ENCODE measurements around the gene XCL2.
A peak's percentile ranks its signal among the peaks of the same experiment; 100 is the strongest.

The XCL2 gene

GRCh38 chr1:168499688-168500049 lies 44.1 kb downstream of the XCL2 start:
- TF ChIP-seq REST (IDR thresholded peaks at IDR 0.05; ENCODE audit: low read depth) (no peak), CREB1 (IDR thresholded peaks at IDR 0.05; ENCODE audit: low read depth) (no peak), TCF12 (IDR thresholded peaks at IDR 0.05; ENCODE audit: low read depth) (no peak), FOXM1 (IDR thresholded peaks at IDR 0.05; ENCODE audit: borderline replicate concordance, low read depth) (no peak), CEBPB (IDR thresholded peaks at IDR 0.05) (no peak), EP300 (IDR thresholded peaks at IDR 0.05; ENCODE audit: borderline replicate concordance) (no peak), EGR1 (IDR thresholded peaks at IDR 0.05) (no peak), MAX (IDR thresholded peaks at IDR 0.05) (no peak), ZBTB7A (IDR thresholded peaks at IDR 0.05; ENCODE audit: low read depth) (no peak), YY1 (IDR thresholded peaks at IDR 0.05; ENCODE audit: low read depth) (no peak), NFIC (IDR thresholded peaks at IDR 0.05) (no peak), RAD21 (IDR thresholded peaks at IDR 0.05; ENCODE audit: low read depth) (no peak), TEAD4 (IDR thresholded peaks at IDR 0.05) (no peak), TAF1 (IDR thresholded peaks at IDR 0.05; ENCODE audit: low read depth) (no peak)
- TF ChIP-seq, protein P1, sequence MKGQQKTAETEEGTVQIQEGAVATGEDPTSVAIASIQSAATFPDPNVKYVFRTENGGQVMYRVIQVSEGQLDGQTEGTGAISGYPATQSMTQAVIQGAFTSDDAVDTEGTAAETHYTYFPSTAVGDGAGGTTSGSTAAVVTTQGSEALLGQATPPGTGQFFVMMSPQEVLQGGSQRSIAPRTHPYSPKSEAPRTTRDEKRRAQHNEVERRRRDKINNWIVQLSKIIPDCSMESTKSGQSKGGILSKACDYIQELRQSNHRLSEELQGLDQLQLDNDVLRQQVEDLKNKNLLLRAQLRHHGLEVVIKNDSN (IDR thresholded peaks at IDR 0.05) = no peak

DNA sequence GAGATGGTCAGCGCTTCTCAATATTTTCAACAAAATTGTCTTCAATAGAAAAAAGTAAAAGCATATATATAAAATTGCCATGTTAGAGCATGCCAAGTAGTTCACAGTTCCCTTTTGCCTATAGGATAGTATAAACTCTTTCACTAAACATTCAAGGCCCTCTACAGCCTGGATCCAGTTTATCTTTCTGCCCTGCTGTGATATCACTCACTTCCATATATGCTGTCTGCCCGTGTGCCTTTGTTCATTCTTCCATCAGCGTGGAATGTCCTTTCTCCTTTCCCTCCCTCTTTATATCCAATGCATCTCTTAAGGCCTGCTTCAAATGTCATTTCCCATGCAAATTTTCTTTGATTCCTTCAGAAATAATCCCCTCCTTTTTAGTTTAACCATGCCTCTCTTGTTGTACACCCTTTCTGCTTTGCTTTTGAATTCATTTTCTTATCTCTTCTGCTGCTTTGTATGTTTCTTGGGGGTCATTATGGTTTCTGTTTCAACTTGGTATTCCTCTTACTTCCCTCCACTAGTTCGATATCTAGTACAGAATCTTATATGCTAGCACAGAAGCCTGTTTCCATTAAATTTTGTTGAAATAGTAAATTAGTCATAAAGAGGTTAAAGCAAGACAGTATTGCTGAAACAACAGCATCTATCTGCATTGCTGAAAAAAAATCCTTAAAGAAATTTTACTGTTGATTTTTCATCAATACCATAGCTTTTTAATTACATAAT lies 44.7 kb downstream of the XCL2 start:
- TF ChIP-seq EP300 (IDR thresholded peaks at IDR 0.05; ENCODE audit: borderline replicate concordance) (no peak), FOXM1 (IDR thresholded peaks at IDR 0.05; ENCODE audit: borderline replicate concordance, low read depth) (no peak), REST (IDR thresholded peaks at IDR 0.05; ENCODE audit: low read depth) (no peak), TAF1 (IDR thresholded peaks at IDR 0.05; ENCODE audit: low read depth) (no peak), RAD21 (IDR thresholded peaks at IDR 0.05; ENCODE audit: low read depth) (no peak), MAX (IDR thresholded peaks at IDR 0.05) (no peak), TEAD4 (IDR thresholded peaks at IDR 0.05) (no peak), NFIC (IDR thresholded peaks at IDR 0.05) (no peak), YY1 (IDR thresholded peaks at IDR 0.05; ENCODE audit: low read depth) (no peak), TCF12 (IDR thresholded peaks at IDR 0.05; ENCODE audit: low read depth) (no peak)
- TF ChIP-seq, protein P1 (IDR thresholded peaks at IDR 0.05) = no peak

GRCh38 chr1:168498159-168498631 lies 45.6 kb downstream of the XCL2 start:
- TF ChIP-seq, protein P1 (IDR thresholded peaks at IDR 0.05) = 0 out of 2 replicates have a peak, but pooled peaks have one; percentile 16
- no peak for TF ChIP-seq FOXM1 (IDR thresholded peaks at IDR 0.05; ENCODE audit: borderline replicate concordance, low read depth)
- no peak for TF ChIP-seq CEBPB (IDR thresholded peaks at IDR 0.05)
- TF ChIP-seq MAX (IDR thresholded peaks at IDR 0.05) = no peak

GRCh38 chr1:168497376-168497950 lies 46.3 kb downstream of the XCL2 start:
- TF ChIP-seq CEBPB (IDR thresholded peaks at IDR 0.05) (no peak), ZBTB7A (IDR thresholded peaks at IDR 0.05; ENCODE audit: low read depth) (no peak), REST (IDR thresholded peaks at IDR 0.05; ENCODE audit: low read depth) (no peak), RAD21 (IDR thresholded peaks at IDR 0.05; ENCODE audit: low read depth) (no peak), TCF12 (IDR thresholded peaks at IDR 0.05; ENCODE audit: low read depth) (no peak), YY1 (IDR thresholded peaks at IDR 0.05; ENCODE audit: low read depth) (no peak), TAF1 (IDR thresholded peaks at IDR 0.05; ENCODE audit: low read depth) (no peak), TEAD4 (IDR thresholded peaks at IDR 0.05) (no peak), FOXM1 (IDR thresholded peaks at IDR 0.05; ENCODE audit: borderline replicate concordance, low read depth) (no peak), NFIC (IDR thresholded peaks at IDR 0.05) (no peak), EGR1 (IDR thresholded peaks at IDR 0.05) (no peak), EP300 (IDR thresholded peaks at IDR 0.05; ENCODE audit: borderline replicate concordance) (no peak), MAX (IDR thresholded peaks at IDR 0.05) (no peak), CREB1 (IDR thresholded peaks at IDR 0.05; ENCODE audit: low read depth) (no peak)
- TF ChIP-seq, protein P1 (IDR thresholded peaks at IDR 0.05) = no peak
